Breast epithelium (tissue), 3 donors: Measurements from ENCODE around the gene POLR2F.

Experiments
- CTCF ChIP-seq, 3 donors: fragments of 450-650 bp; IDR thresholded peaks; one replicate each; pipeline ENCODE4 v1.5.1; 2016 to 2017; ENCODE audit warnings: antibody characterized with exemption in 3 of 3, mild to moderate bottlenecking in 3 of 3, moderate library complexity in 3 of 3
- POLR2A ChIP-seq: fragments of 450-650 bp; IDR thresholded peaks from one replicate; pipeline ENCODE4 v1.6.1; 2016; ENCODE audit warnings: antibody characterized with exemption, mild to moderate bottlenecking, moderate library complexity
- POLR2AphosphoS5 ChIP-seq, 3 donors: sonication (generic); formaldehyde crosslinking; IDR thresholded peaks; one replicate each; pipeline ENCODE4 v1.6.1; 2017; ENCODE audit warnings: antibody characterized with exemption in 3 of 3

- TF ChIP-seq CTCF (IDR thresholded peaks at IDR 0.05), result no peak
- no peak for TF ChIP-seq POLR2A
- no peak for TF ChIP-seq POLR2AphosphoS5 (IDR thresholded peaks at IDR 0.05)
Measured at GRCh38 chr22:37972527-37972926, 19.0 kb downstream of the POLR2F start.
